ENCODE measurements around the gene NPHP4. TPM values are rescaled to one million over a fixed set of nuclear protein-coding genes. Genes with fewer than 3 reads are reported as not detected.

Gene NPHP4
- total RNA-seq, 1 donor from 2014 or later, result 33.2 TPM

- Mint-ChIP-seq H3K27ac (ENCODE audit: unreplicated experiment) (no peak overlapping the region), H3K36me3 (ENCODE audit: low read depth) (no peaks in the 10 kb centered on the region), H3K9me3 (no peaks in the 10 kb centered on the region), H3K4me1 (peaks cover 8% of the 10 kb centered on the region), H3K27me3 (ENCODE audit: low read depth) (peaks cover 8% of the 10 kb centered on the region), H3K4me3 (no peak overlapping the region)
- TF ChIP-seq CTCF (conservative IDR thresholded peaks at IDR 0.05), result no peak
- no peak for DNase-seq (ENCODE audit: low read depth, low spot score)
Measured at GRCh38 chr1:5844442-5844841, 147.8 kb downstream of the NPHP4 start.

DNA sequence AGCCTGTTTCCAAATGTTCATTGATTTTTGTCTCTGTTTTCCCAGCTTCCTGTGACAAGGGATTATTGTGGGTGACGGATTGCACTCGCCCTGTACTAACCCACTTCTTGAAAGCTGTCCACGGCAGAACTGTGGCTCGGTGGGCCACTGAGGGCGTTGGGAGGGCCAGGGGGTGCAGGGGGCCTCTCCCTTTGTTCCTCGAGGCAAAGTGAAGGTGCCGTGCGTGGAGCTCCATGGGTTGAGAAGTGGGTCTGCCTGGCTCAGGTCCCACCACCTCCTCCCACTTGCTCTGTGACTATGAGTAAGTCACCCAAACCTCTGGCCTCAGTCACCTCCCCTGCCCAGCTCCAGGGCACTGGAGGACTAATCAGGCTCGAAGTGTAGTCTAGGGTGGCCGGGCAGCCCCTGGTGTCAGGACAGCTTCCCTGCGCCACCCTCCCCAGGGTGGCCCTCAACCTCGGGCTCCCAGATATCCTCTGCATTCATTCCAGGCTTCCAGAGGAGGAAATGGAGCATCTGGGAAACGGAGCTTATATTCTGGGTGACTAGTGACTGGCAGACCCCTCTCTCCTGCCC, 148.6 kb downstream of the NPHP4 start:
- peaks cover 8% of the 10 kb centered on the region for H3K27me3 Mint-ChIP-seq (ENCODE audit: low read depth)
- TF ChIP-seq CTCF (conservative IDR thresholded peaks at IDR 0.05), result no peak
- H3K36me3 Mint-ChIP-seq (ENCODE audit: low read depth), result no peaks in the 10 kb centered on the region
- H3K4me3 Mint-ChIP-seq, result no peak overlapping the region
- DNase-seq (ENCODE audit: low read depth, low spot score), result no peak
- no peak overlapping the region for H3K27ac Mint-ChIP-seq (ENCODE audit: unreplicated experiment)
- H3K9me3 Mint-ChIP-seq, result no peaks in the 10 kb centered on the region
- H3K4me1 Mint-ChIP-seq, result peaks cover 11% of the 10 kb centered on the region

DNA sequence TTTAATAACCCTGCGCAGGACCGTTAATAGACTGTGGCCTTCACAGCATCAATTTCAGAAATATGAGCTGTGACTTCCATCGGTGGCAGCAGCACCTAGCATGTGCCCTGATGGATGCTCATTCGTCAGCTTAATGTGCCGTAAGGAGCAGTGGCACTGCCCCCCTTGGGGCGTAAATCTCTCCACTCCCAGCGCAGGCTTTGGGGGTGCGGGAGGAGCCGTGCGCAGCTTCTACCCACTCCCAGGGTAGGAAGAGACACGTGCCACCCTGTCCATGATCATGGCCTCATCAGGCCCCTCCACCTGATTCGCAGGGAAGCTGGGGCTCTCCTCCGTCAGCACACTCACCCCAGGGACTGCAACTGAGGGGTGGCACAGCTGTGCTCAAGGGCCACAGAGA, 149.5 kb downstream of the NPHP4 start:
- no peaks in the 10 kb centered on the region for H3K9me3 Mint-ChIP-seq
- H3K27me3 Mint-ChIP-seq (ENCODE audit: low read depth), result peaks cover 8% of the 10 kb centered on the region
- no peak overlapping the region for H3K4me3 Mint-ChIP-seq
- no peaks in the 10 kb centered on the region for H3K36me3 Mint-ChIP-seq (ENCODE audit: low read depth)
- DNase-seq (ENCODE audit: low read depth, low spot score), result no peak
- no peak for TF ChIP-seq CTCF (conservative IDR thresholded peaks at IDR 0.05)
- peaks cover 11% of the 10 kb centered on the region for H3K4me1 Mint-ChIP-seq
- H3K27ac Mint-ChIP-seq (ENCODE audit: unreplicated experiment), result no peak overlapping the region

GRCh38 chr1:5840551-5841001, 151.6 kb downstream of the NPHP4 start:
- no peaks in the 10 kb centered on the region for H3K9me3 Mint-ChIP-seq
- H3K27ac Mint-ChIP-seq (ENCODE audit: unreplicated experiment), result no peak overlapping the region
- H3K27me3 Mint-ChIP-seq (ENCODE audit: low read depth), result no peaks in the 10 kb centered on the region
- no peaks in the 10 kb centered on the region for H3K36me3 Mint-ChIP-seq (ENCODE audit: low read depth)
- H3K4me3 Mint-ChIP-seq, result no peak overlapping the region
- DNase-seq (ENCODE audit: low read depth, low spot score), result no peak
- H3K4me1 Mint-ChIP-seq, result peaks cover 7% of the 10 kb centered on the region
- no peak for TF ChIP-seq CTCF (conservative IDR thresholded peaks at IDR 0.05)

DNA sequence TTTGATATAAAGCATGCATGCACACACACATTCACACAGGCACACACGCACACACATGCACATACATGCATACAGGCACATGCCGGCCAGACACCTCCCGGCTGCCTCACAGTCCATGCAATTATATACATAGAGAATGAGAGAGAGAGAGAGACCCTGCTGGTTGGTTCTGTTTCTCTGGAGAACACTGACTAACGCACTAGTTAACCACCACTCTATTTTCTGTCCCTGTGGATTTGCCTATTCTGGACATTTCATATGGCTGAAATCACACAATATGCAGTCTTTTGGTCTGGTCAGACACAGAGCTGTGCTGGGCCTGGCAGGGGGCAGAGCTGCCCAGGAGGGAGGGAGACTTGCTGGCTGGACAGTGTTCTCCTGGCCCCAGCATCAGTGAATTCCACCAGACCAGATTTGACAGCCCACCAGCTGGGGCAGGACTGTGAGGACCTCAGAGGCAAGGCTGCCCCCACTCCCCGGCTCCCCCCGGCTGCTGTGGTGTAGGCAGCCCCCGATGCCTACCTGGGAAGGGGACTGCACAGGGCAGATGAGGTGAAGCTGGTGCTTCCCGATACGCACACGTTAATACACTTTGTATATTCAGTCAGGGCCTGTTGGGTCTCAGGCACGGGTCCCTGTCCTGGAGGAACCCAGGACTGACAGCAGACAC, 152.2 kb downstream of the NPHP4 start:
- H3K9me3 Mint-ChIP-seq, result no peaks in the 10 kb centered on the region
- no peak overlapping the region for H3K4me3 Mint-ChIP-seq
- H3K27me3 Mint-ChIP-seq (ENCODE audit: low read depth), result no peaks in the 10 kb centered on the region
- peaks cover 7% of the 10 kb centered on the region for H3K4me1 Mint-ChIP-seq
- no peak for DNase-seq (ENCODE audit: low read depth, low spot score)
- no peak for TF ChIP-seq CTCF (conservative IDR thresholded peaks at IDR 0.05)
- H3K36me3 Mint-ChIP-seq (ENCODE audit: low read depth), result no peaks in the 10 kb centered on the region
- no peak overlapping the region for H3K27ac Mint-ChIP-seq (ENCODE audit: unreplicated experiment)

Measured in neural crest cell (in vitro differentiated cells).